Iris pigment epithelial cell (primary cell): Measurements from ENCODE around the gene LAPTM5.
A peak's percentile ranks its signal among the peaks of the same experiment; 100 is the strongest.
"Not testable (repeated sequence)": the region's sequence is repeated elsewhere in the genome, so short reads cannot be mapped to it uniquely, and the experiment has no call there.

ENCODE experiments used
- DNase-seq: peaks from one replicate; pipeline ENCODE4 v3.0.0-alpha.2; 2011; ENCODE audit warnings: low read depth

LAPTM5 gene, protein sequence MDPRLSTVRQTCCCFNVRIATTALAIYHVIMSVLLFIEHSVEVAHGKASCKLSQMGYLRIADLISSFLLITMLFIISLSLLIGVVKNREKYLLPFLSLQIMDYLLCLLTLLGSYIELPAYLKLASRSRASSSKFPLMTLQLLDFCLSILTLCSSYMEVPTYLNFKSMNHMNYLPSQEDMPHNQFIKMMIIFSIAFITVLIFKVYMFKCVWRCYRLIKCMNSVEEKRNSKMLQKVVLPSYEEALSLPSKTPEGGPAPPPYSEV

DNA sequence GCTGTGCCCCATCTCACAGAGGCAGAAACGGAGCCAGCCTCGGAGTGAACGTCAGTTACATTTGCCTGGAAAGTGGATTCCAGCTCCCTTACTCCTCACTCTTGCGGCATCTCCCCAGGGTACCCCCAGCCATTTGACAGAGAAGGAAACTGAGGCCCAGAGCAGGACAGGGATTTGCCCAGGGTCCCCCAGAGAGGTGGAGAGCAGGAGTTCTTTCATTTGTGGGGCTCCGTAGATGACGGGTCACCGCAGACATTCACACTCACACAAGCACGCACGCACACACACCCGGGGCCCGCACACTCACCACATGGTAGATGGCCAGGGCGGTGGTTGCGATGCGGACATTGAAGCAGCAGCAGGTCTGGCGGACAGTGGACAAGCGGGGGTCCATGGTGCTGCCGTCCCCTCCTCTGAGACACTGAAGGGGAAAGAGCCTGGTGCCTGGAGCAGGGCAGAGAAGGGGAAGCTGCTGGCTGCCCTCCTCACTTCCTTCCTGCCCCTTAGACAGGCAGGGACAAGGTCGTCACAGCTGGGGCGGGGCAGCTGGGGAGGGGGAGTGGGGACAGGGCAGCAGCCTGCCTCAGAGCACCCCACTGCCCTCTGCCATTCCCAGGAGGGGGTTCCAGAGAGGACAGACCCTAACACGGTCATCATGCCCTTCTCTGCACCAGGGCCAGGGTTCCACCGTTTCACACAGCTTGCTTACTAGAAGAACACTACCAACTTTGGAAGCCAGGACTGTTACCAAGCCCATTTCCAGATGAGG lies at the start of gene LAPTM5:
Gene LAPTM5 (minus strand): TSS at position 423 of the 769 bp plus-strand sequence. CDS start 29 bp downstream, at position 394.
- no peak for DNase-seq

DNA sequence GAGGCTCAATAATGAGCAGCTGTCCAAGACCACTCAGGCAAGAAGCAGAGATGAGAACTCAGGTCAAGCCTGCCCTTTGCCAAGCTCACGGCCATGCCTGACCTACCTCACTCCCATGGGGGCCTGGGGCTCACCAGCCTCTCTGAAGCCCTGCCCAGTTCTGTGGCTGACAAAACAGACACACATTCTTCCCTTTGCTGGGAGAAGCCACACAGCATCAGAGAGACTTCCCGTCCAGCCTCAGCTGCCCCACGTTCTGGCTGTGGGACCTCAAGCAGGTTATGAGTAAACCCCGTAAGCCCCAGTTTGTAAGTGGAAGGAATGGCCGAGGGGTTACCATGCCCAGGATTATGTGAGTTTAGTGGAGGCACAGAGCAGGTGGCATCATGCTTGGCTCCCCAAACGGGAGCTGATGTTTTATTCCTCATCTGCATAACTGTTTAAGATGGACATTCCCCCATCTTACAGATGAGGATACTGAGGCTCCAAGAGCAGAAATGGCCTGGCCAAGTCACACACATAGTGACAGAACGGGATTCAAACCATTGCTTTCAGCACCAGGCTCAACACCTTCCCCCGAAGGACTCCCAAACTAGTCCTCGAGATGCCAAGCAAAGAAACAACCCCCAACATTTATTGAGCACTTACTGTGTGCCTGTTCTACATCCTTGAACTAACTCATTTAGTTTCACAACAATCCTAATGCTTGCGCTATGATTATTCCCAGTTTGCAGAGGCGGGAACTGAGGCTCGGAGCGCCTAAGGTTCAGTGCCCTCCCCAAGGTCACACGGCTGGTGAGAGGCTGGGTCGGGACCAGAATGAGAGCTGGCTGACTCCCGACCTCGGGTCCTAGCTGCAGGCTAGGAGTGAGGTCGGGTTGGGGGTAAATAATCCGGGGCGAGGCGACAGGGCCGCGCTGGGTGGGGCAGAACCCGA lies 49.1 kb upstream of the LAPTM5 start:
- DNase-seq = no peak

DNA sequence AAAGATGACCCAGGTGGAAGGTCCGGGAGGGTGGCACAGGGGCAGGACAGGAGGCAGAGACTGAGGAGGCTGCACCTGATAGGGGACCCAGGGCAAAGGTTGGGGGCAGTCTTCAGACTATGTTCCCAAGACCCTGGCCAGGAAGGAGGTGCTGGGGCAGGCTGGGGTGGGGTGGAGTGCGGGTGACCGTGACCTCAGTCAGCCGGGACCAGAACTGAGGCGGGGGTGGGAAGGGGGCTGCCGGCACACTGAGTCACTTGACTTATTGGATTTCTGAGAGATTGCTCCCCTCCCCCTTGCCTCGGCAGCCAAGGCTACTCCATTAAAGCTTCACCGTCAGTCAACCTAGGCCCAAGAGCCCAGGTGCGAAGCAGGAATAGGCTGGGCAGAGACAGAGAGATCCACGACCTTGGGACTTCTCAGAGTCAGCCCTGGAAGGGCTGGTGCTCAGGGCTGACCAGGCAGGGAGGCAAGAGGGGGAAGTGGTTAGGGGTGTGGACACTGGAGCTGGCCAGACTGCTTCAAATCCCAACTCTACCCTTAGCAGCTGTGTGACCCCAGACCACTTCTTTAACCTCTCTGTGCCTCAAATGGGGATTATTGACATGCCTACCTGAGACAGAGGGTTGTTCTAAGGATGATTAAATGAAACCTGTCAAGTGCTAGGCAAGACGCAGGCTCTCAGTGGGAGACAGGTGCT lies 47.9 kb upstream of the LAPTM5 start:
- no peak for DNase-seq

DNA sequence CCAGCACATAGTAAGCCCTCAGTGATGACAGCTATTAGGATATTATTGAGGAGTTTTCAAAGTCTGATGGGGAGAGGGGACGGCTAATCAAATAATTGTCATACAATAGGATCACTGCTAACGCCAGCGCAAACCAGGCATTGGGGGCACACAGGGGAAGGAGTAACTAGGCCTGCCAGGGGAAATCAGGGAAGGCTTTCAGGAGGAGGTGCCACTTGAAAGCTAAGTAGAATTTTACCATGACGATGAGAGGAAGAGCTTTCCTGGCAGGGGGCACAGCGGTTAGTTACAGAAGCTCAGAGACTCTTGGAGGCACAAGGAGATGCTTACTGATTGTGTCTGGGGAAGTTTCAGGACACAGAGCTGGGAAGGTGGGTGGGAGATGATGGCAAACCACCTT lies 47.2 kb upstream of the LAPTM5 start:
- no peak for DNase-seq

DNA sequence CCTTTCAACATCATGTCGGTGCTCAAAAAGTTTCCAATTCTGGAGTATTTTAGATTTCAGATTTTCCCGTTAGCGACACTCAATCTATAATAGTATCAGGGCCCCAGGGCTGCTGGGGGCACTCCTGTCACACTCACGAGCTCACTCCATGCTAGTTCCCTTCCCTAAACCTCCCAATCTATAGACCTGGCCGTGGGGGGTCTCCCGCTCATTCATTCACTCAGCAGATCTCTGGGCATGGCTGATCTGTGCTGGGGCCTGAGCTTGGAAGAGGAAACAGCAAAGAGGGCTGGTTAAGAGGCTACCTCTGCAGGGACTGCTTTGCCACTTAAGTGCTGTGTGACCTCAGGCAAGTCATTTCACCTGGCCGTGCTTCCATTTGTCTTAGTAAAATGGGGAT lies 46.8 kb upstream of the LAPTM5 start:
- no peak for DNase-seq

DNA sequence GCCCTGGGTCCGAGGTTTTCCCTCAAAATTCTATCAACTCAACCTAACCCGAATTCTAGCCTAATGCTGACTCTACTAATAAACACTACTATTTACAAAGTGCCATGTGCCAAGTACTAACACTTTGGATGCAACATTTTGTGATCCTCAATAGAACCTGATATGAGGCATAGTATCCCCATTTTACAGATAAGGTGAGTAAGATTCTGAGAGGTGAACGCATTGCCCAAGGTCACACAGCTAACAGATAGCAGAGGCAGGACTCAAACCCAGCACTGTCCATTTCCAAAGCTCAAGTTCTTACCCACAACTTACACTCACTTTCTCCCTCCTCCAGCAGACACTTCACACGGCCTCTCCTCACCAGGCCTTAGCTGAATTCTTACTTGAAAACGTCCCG lies 46.0 kb upstream of the LAPTM5 start:
- no peak for DNase-seq

DNA sequence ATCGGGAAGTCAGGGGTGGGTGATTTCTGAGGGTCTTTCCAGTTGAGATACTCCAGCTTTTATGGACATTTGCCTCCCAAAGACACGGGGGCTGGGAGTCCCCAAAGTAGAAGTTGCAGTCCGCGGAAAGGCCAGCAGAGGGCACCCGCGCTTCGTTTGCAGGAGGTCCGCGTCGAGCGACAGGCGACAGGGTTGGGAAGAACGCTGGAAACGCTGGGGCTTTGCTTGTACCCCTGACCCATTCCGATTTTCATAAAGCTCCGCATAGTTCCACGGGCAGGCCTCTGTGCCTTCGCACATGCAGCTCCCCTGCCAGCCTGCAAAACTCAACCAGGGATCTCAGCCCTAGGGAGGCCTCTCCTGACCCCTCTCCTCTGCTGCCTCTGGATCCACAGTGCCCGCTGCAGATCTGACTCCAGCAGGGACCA lies 44.2 kb upstream of the LAPTM5 start:
- no peak for DNase-seq

DNA sequence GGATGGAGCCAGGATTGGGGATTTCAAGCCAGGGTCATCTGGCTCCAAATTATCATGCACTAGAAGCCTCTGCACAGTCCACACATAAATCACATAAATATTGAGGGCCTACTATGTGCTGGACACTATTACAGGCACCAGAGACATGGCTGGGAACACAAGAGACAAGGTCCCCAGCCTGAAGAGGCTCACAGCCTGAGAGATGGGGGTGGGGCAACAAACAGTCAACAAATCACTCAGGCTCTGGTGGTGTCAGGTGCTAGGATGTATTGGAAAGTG lies 41.6 kb upstream of the LAPTM5 start:
- no peak for DNase-seq

DNA sequence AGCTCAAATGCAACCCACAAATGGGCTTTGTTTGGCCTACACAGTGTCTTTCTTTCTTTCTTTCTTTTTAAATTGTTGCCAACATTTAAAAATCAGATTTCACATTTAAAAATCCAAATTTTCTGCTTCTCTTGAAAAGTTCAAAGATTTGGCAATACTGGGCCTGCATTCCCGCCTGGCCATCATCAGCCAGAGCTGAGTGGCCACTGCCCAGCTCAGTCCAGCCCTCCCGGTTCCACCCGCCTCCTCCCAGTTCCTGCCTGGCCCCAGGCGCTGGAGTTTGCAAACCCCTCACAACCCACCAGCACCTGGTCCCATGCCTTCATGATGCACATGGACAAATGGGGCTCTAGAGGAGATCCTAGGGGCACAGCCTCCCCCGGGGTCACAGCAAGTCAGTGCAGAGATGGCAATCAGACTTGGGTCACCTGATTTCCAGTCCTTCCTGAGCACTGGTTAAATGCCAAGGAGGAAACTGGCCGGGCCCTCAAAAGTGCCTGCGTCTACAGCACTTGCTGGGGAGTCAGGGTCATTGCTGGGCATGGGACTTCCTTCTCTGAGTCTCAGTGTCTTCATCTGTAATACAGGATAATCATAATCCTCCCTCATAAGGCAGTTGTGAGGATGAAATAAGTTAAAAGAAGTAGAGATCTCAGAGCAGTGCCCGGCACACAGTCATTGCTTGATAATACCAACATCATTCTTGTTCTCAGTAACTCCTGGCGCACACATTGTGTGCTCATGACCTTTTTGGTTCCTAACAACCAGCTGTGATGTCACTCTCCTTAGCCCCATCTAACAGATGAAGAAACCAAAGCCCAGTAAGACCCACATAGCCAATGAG lies 41.0 kb upstream of the LAPTM5 start:
- no peak for DNase-seq

DNA sequence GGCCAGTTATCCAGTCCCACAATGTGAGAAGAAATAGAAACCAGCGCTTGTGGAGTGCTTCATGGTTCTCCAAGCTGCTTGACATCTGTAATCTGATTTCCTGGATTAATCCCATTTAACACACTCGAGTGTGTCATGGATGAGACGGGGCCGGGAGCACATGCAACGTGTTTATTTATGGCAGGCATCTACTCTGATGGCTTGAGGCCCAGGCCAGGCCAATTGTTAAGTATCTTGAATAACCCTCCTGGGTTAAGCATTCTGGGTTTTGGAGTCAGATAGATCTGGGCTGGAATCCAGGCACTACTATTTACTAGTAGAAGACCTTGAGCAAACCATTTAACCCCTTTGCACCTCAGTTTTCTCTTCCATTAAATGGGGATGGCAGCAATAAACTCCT lies 37.5 kb upstream of the LAPTM5 start:
- DNase-seq = no peak

DNA sequence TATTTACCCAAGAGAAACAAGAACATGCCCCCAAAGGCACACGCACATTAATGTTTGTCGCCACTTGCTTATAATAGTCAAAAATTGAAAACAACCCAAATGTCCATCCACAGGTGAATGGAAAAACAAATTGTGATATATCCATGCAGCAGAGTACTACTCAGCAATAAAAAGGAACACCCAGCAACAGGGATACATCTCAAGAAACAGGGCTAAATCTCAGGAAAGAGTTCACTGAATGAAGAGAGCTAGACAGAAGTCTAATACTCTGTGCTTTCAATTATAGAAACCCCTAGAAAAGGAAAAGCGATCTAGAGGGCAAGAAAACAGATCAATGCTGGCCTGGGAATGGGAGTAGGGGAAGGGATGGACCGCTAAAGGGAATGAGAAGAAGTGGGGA lies 36.7 kb upstream of the LAPTM5 start:
- no peak for DNase-seq

DNA sequence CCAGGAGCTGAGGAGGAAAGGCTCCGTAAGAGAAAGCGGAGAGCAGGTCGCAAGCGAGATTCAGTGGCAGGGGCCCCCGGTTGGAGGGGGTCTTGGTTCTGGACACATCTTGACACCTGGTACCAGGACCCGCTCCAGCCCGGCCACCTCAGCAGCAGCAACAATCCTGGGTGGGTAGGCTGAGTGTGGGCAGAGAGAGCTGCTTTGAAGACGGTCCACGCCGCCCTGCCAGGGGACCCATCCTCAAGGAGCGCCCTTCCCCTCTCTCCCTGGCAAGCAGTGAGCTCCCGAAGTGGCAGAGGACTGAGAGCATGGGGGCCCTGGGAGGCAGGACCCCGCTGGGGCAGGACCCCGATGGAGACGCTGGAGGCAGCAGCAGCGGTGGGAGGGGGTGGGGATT lies 35.6 kb upstream of the LAPTM5 start:
- no peak for DNase-seq

DNA sequence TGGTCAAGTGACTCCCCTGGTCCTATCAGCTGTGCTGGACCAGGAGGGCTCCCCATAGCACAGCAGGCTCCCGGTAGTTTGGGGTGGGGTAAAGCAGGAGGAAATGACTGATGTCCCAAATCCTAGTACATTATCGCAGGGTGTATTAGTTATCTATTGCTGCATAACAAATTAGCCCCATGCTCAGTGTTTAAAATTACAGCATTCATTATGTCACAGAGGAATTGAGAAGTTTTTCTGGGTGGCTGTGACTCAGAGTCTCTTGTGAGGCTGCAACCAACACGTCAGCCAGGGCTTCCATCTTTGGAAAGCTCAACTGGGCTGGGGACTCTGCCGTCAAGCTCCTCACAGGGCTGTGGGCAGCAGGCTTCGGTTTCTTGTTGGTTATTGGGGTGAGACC lies 34.3 kb upstream of the LAPTM5 start:
- no peak for DNase-seq

DNA sequence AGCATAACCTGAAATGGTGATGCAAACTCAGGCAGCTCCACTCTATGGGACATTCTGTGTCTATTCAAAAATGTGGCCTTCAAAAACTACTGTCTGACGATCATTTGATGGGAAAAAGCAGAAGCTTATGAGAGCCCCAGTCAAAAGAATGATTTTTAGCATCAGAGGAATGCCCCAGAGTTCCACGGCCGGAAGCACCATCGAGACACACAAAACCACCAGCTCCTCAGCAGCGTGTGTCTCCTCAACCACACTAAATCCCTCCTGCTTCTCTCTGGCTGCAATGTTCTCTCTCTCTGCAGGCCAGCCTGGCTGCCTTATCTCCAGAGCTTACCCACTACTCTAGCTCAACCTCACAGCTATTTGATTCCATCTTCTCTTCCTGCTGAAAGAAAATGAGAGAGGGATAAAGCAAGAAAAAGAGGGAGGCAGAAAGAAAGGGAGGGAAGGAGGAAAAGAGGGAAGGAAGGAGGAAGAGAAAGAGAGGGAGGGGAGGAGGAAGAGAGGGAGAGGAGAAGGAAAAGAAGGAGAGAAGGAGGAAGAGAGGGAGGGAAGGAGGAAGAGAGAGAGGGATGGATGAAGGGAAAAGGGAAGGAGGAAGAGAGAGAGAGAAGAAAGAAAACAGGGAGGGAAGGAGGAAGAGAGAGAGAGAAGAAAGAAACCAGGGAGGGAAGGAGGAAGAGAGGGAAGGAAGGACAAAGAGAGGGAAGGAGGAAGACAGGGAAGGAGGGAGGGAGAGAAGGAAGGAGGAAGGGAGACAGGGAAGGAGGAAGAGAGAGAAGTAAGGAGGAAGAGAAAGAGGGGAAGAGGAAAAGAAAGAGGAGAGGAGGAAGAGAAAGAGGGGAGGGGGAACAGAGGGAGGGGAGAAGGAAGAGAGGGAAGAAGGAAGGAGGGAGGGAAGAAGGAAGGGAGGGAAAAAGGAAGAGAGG lies 33.5 kb upstream of the LAPTM5 start:
- DNase-seq = peak; percentile 49

DNA sequence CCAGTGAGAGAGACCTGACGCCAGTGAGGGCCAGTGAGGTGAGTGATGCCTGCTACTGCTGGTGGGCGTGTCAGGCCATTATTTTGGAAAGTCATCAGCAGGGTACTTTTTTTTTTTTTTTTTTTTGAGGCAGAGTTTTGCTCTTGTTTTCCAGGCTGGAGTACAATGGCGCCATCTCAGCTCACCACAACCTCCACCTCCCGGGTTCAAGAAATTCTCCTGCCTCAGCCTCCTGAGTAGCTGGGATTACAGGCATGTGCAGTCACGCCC lies 32.6 kb upstream of the LAPTM5 start:
- DNase-seq = not testable (repeated sequence)

DNA sequence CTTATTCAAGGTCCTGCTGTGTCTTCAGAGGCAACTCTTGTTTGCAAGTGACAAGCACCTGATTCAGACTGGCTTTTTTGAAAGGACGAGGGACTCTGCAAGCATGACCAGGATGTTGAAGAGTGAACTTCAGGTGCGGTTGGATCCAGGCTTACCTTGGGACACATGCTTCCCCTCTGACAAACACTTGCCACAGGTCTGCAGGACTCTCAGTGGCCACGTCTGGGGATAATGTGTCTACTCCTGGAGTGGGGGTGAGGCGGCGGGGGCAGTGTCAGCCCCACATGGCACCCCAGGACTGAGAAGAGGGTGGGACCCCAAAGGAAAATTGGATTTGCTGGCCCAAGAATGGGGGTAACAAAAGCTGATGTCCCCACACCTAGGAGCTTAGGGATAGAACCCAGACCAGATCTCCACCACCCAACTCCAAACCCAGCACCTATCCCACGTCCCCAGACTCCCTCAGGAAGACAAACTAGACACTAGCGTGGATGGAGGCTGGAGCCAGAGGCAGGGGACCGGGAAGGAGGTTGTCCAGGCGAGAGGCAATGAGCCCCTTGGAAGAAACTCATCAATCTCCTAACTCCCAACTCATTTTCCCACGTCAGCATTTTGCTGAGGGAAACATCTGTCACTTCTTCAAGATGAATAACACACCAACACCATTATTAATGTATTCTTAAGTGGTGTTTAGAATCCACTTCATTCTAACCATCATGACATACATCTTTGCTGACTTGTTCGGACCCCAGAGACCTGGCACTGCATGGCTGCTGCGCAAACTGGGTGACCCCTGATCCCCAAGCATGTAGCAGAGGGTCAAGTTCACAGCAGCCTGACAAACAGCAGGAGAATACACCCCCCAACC lies 32.0 kb upstream of the LAPTM5 start:
- no peak for DNase-seq

DNA sequence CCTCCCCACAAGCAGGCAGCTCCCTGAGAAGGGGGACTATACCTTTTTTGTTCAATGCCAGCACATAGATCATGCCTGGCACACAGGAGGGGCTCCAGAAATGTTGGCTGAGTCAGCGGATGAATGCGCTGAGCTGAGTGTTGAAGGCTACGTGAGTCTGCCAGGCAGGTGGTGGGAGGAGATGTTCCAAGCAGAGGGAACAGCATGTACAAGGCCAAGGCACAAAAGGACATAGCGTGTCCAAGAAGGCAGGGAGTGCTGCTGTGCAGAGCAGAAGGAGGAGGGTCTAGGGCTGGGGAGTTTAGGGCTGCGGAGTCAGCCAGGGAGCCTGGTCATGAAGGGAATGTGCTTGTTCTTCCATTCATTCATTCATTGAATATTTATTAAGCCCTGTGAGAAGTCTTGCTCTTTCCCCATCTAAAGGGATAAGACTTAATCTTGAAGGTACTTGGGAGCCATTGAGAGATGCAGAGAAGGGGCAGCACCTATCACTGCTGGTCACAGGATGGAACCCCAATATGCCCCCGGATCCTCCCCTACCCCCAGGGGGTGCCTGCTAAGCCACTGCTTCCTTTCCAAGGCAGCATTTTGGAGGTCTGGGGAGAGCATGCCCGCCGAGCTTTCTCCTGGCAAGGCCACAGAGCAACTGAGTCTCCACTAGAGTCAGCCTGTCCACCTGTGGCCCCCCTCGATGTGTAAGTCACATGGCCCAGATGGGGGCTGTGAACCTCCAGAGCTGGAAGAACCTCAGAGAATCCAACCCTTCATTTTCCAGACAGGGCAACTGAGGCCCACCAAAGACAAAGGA lies 31.2 kb upstream of the LAPTM5 start:
- DNase-seq = no peak

DNA sequence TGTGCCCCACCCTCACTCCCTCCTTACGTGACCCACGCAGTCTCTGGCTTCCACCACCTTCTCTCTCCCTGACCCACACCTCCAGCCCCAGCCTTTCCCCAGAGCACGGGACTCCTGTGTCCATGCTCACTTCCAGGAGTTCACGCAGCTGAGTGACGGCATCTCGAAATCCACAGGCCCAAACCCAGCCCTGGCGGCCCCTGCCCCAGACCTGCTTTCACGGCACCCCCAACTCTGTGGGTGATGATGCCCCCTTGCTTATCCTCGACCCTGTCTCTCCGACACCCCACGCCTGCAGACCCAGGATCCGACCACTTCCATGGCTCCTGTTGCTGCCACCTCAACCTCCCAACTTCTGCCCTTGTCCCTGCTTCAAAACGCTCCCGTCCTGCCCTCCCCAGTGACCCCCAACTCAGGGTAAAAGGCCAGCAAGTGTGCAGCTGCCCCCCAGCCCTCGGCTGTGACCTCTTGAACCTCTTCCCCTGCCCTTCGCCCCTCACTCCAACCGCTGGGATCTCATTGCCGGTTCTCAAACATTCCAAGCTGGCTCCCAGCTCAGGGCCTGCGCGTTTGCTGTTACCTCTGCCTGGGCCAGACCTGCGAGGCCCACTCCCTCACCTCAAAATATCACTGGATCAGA lies 30.4 kb upstream of the LAPTM5 start:
- no peak for DNase-seq
